GM20431 (cell line): ENCODE measurements around the gene NGEF.

Experiments
- in situ Hi-C: fragments of 300-500 bp; cut with MseI, MboI; formaldehyde crosslinking; loops from one replicate; pipeline ENCODE4 v1.15.0; 2020; ENCODE audit warnings: low sequenced_read_pairs; ENCODE audit not compliant: unreplicated experiment

Gene NGEF

GRCh38 chr2:232941400-232941799 lies 71.7 kb downstream of the NGEF start:
- in situ Hi-C loops: no loop called here

GRCh38 chr2:232940724-232941123 lies 72.3 kb downstream of the NGEF start:
- in situ Hi-C loops: no loop called here

- in situ Hi-C loops: no loop called here
These were observed 75.7 kb downstream of the NGEF start for GRCh38 chr2:232937278-232937906.

GRCh38 chr2:232931636-232932035 lies 81.4 kb downstream of the NGEF start:
- in situ Hi-C loops: no loop called here

- in situ Hi-C loops: no loop called here
These were observed 83.0 kb downstream of the NGEF start for GRCh38 chr2:232930059-232930400.

GRCh38 chr2:232929303-232930058 lies 83.6 kb downstream of the NGEF start:
- in situ Hi-C loops: no loop called here

GRCh38 chr2:232928551-232929302 lies 84.3 kb downstream of the NGEF start:
- in situ Hi-C loops: no loop called here

- in situ Hi-C loops: no loop called here
These were observed 85.1 kb downstream of the NGEF start for GRCh38 chr2:232927793-232928550.

- in situ Hi-C loops: no loop called here
These were observed 85.8 kb downstream of the NGEF start for GRCh38 chr2:232927032-232927792.

GRCh38 chr2:232926431-232926939 lies 86.6 kb downstream of the NGEF start:
- in situ Hi-C loops: no loop called here

- in situ Hi-C loops: no loop called here
These were observed 87.3 kb downstream of the NGEF start for GRCh38 chr2:232925821-232926156.

GRCh38 chr2:232925153-232925820 lies 87.8 kb downstream of the NGEF start:
- in situ Hi-C loops: no loop called here

GRCh38 chr2:232924433-232924832 lies 88.6 kb downstream of the NGEF start:
- in situ Hi-C loops: no loop called here

GRCh38 chr2:232920760-232921159 lies 92.3 kb downstream of the NGEF start:
- in situ Hi-C loops: no loop called here

GRCh38 chr2:232920055-232920454 lies 93.0 kb downstream of the NGEF start:
- in situ Hi-C loops: no loop called here

- in situ Hi-C loops: no loop called here
These were observed 93.9 kb downstream of the NGEF start for GRCh38 chr2:232919141-232919540.

GRCh38 chr2:232913903-232914302 lies 99.2 kb downstream of the NGEF start:
- in situ Hi-C loops: no loop called here

- in situ Hi-C loops: no loop called here
These were observed 101.3 kb downstream of the NGEF start for GRCh38 chr2:232911712-232912277.

GRCh38 chr2:232910376-232910775 lies 102.7 kb downstream of the NGEF start:
- in situ Hi-C loops: no loop called here
